Measurements from ENCODE around the gene FRS2. TPM values are rescaled to one million over a fixed set of nuclear protein-coding genes. Genes with fewer than 3 reads are reported as not detected.

Gene FRS2
- total RNA-seq, 1 experiment from 2014 or later = 35.0 TPM

DNA sequence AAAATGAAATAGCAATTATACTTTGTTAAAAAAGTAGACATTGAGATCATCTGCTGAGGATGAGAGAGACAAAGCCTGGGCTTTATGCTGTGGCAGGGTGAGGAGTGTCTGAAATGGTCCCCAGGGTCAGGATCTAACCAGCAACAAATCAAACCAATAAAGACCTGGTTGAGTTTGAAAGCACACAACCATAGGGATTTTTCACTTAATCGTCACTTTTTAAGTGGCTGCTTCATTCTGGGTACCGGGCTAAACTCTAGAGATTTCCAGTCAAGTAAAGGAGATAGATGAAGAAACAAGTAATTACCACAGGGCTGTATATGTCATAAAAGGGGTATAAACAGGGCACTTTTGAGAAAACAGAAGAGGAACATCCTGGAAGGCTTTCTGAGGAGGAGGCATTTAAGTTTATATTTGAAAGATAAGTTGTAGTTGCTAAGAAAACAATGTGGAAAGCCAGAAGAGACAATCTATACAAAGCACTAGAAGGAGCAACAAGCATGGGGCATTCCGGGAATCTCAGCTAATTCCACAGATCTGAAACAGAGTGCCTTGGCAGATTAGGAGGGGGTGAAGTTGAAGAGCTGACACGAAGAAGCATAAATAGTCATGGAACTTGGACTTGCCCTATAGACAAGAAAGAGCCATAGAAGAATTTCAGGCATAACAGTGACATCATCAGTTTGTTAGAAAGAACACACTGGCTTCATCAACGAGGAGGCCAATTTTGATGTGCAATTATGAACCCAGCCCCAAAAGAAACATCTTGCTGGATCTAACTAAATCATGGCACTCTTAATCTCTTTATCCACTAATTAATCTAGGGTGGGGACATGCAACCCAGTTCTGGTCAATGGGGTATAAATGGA is 46.9 kb upstream of the FRS2 start:
- Histone ChIP-seq H3K36me3 (ENCODE audit: low read depth, low read length) (no peaks in the 10 kb centered on the region), H3F3A (ENCODE audit: low read length, unreplicated experiment) (no peaks in the 10 kb centered on the region), H2AFZ (ENCODE audit: low read length) (no peak overlapping the region), H3K79me2 (ENCODE audit: low read length) (no peaks in the 10 kb centered on the region), H4K20me1 (ENCODE audit: low read length) (no peaks in the 10 kb centered on the region), H3K9me2 (replicated peaks; ENCODE audit: low read length) (no peaks in the 10 kb centered on the region), H3K4me3 (ENCODE audit: low read length) (no peak overlapping the region), H3K9me3 (ENCODE audit: low read length) (no peaks in the 10 kb centered on the region), H3K4me1 (ENCODE audit: insufficient read depth, low read length) (no peaks in the 10 kb centered on the region), H3K27me3 (ENCODE audit: low read length) (no peaks in the 10 kb centered on the region), H3K4me2 (ENCODE audit: low read length) (no peak overlapping the region), H3K9ac (ENCODE audit: low read length) (no peak overlapping the region), H3K27ac (ENCODE audit: low read length) (no peak overlapping the region)
- DNase-seq (no peak), ATAC-seq (no peak)
- POLR2A ChIA-PET (ENCODE audit: unreplicated experiment) = no interaction called here
- CTCF ChIA-PET = no interaction called here
- TF ChIP-seq EZH2 (IDR thresholded peaks at IDR 0.05; ENCODE audit: low read length, unreplicated experiment) (no peak), EZH2phosphoT487 (IDR thresholded peaks at IDR 0.05; ENCODE audit: borderline replicate concordance, low read length) (no peak)
- TF ChIP-seq, protein P1, sequence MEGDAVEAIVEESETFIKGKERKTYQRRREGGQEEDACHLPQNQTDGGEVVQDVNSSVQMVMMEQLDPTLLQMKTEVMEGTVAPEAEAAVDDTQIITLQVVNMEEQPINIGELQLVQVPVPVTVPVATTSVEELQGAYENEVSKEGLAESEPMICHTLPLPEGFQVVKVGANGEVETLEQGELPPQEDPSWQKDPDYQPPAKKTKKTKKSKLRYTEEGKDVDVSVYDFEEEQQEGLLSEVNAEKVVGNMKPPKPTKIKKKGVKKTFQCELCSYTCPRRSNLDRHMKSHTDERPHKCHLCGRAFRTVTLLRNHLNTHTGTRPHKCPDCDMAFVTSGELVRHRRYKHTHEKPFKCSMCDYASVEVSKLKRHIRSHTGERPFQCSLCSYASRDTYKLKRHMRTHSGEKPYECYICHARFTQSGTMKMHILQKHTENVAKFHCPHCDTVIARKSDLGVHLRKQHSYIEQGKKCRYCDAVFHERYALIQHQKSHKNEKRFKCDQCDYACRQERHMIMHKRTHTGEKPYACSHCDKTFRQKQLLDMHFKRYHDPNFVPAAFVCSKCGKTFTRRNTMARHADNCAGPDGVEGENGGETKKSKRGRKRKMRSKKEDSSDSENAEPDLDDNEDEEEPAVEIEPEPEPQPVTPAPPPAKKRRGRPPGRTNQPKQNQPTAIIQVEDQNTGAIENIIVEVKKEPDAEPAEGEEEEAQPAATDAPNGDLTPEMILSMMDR (conservative IDR thresholded peaks at IDR 0.05; ENCODE audit: low read depth, low read length) = no peak
- intact Hi-C loops (cut with micrococcal nuclease) = no loop called here
- BruUV-seq (replicated peaks) = no TSS peak

DNA sequence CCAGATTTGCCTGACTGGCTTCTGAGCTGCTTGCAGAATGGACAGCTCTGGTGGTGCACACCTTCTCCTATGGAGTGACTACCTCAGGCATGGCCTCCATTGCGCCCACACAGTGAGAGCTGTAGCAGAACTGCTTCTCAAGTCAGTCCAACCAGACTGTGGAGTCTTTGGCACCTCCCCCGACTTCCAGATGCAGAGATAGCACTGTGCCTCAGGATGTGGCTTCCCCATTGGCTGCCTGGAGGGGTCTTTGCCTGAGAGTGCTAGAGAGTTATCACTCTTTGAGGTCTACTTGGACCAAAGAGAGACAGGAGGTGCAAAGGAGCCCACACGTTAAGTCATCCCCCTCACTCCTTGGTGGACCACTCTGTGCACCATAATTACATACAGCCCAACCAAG is 44.8 kb upstream of the FRS2 start:
- Histone ChIP-seq H2AFZ (ENCODE audit: low read length) (no peak overlapping the region), H3K4me2 (ENCODE audit: low read length) (no peak overlapping the region), H3K36me3 (ENCODE audit: low read depth, low read length) (no peaks in the 10 kb centered on the region), H3K4me1 (ENCODE audit: insufficient read depth, low read length) (no peaks in the 10 kb centered on the region), H3K9me2 (replicated peaks; ENCODE audit: low read length) (no peaks in the 10 kb centered on the region), H3K9me3 (ENCODE audit: low read length) (no peaks in the 10 kb centered on the region), H3K27me3 (ENCODE audit: low read length) (no peaks in the 10 kb centered on the region), H3K4me3 (ENCODE audit: low read length) (no peak overlapping the region), H3K9ac (ENCODE audit: low read length) (no peak overlapping the region), H4K20me1 (ENCODE audit: low read length) (no peaks in the 10 kb centered on the region), H3F3A (ENCODE audit: low read length, unreplicated experiment) (no peaks in the 10 kb centered on the region), H3K27ac (ENCODE audit: low read length) (no peak overlapping the region), H3K79me2 (ENCODE audit: low read length) (no peaks in the 10 kb centered on the region)
- CTCF ChIA-PET = no interaction called here
- no TSS peak for BruUV-seq (replicated peaks)
- DNase-seq (no peak), ATAC-seq (no peak)
- POLR2A ChIA-PET (ENCODE audit: unreplicated experiment) = no interaction called here
- intact Hi-C loops (cut with micrococcal nuclease) = no loop called here
- TF ChIP-seq EZH2phosphoT487 (IDR thresholded peaks at IDR 0.05; ENCODE audit: borderline replicate concordance, low read length) (no peak), EZH2 (IDR thresholded peaks at IDR 0.05; ENCODE audit: low read length, unreplicated experiment) (no peak)
- TF ChIP-seq, protein P1 (conservative IDR thresholded peaks at IDR 0.05; ENCODE audit: low read depth, low read length) = no peak

Data from PC-3 (cell line).